Upper lobe of left lung (tissue), 4 donors: Measurements from ENCODE around the gene TENM3.

Source experiments
- POLR2AphosphoS5 ChIP-seq, 2 donors: sonication (generic); formaldehyde crosslinking; IDR thresholded peaks; one replicate each; pipeline ENCODE4 v1.5.1; 2017; ENCODE audit warnings: antibody characterized with exemption in 2 of 2
- TF ChIP-seq, protein P1 (sequence below), 6 experiments: fragments of 450-650 bp in 4 of 6; fragments of 200-600 bp in 2 of 6; sonication (generic) in 2 of 6; IDR thresholded peaks; one replicate each; pipeline ENCODE4 v1.5.1; 2016 to 2019; ENCODE audit warnings: antibody characterized with exemption in 6 of 6

DNA sequence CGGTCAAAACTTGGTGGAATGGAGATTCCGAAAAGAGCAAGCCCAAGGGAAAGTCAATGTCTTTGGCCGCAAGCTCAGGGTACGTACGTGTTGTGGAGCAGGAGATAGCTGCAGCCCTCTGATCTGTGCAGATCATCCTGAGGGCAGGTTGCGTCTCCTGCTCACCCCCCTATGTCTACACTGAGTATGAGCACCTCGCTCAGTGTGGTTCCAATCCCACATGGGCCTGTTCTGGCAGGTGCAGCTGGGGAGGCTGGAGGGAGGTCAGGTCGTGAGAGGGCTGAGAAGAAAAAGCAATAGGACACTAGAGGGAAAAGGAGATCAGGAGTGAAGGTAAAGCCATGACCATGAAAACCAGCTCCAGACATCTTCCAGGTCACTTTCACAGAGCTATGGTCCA, 531.9 kb downstream of the TENM3 start:
- TF ChIP-seq, protein P1, sequence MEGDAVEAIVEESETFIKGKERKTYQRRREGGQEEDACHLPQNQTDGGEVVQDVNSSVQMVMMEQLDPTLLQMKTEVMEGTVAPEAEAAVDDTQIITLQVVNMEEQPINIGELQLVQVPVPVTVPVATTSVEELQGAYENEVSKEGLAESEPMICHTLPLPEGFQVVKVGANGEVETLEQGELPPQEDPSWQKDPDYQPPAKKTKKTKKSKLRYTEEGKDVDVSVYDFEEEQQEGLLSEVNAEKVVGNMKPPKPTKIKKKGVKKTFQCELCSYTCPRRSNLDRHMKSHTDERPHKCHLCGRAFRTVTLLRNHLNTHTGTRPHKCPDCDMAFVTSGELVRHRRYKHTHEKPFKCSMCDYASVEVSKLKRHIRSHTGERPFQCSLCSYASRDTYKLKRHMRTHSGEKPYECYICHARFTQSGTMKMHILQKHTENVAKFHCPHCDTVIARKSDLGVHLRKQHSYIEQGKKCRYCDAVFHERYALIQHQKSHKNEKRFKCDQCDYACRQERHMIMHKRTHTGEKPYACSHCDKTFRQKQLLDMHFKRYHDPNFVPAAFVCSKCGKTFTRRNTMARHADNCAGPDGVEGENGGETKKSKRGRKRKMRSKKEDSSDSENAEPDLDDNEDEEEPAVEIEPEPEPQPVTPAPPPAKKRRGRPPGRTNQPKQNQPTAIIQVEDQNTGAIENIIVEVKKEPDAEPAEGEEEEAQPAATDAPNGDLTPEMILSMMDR (IDR thresholded peaks at IDR 0.05) = no peak
- no peak for TF ChIP-seq POLR2AphosphoS5 (IDR thresholded peaks at IDR 0.05)
